Natural killer cell (primary cell): Measurements from ENCODE around the gene GPR176. TPM values are rescaled to one million over a fixed set of nuclear protein-coding genes. Genes with fewer than 3 reads are reported as not detected.
"Not testable (repeated sequence)": the region's sequence is repeated elsewhere in the genome, so short reads cannot be mapped to it uniquely, and the experiment has no call there.

ENCODE experiments used
- ATAC-seq, 3 donors: fragments of 150-1000 bp in 2 of 3; fragments of 200-7000 bp in 1 of 3; cut with Tn5 transposase; 1 replicate in 1 of 3; 2 replicates in 2 of 3; pipeline ENCODE4 v1.10.0; 2021; ENCODE audit warnings: mild to moderate bottlenecking in 2 of 3, moderate library complexity in 2 of 3
- DNase-seq, 2 donors: peaks; one replicate each; pipeline versions ENCODE4 v3.0.0 to v3.0.0-alpha.2; 2013 to 2021; ENCODE audit warnings: mixed read lengths in 1 of 2
- H3K27ac ChIP-seq: one replicate; pipeline ENCODE4 v1.5.1; 2013; ENCODE audit warnings: mild to moderate bottlenecking, low read length
- H3K27me3 ChIP-seq: one replicate; pipeline ENCODE4 v1.6.1; 2013; ENCODE audit warnings: low read length; ENCODE audit not compliant: control insufficient read depth, insufficient read depth
- H3K36me3 ChIP-seq: one replicate; pipeline ENCODE4 v1.6.1; 2013; ENCODE audit warnings: low read length; ENCODE audit not compliant: control insufficient read depth, insufficient read depth
- H3K4me1 ChIP-seq: one replicate; pipeline ENCODE4 v1.6.1; 2013; ENCODE audit warnings: low read length; ENCODE audit not compliant: control insufficient read depth, insufficient read depth
- H3K4me3 ChIP-seq: one replicate; pipeline ENCODE4 v1.5.1; 2013; ENCODE audit warnings: low read length
- H3K9me3 ChIP-seq: one replicate; pipeline ENCODE4 v1.6.1; 2013; ENCODE audit warnings: low read length; ENCODE audit not compliant: control insufficient read depth, insufficient read depth
- H3K27ac Mint-ChIP-seq, 2 donors: one replicate each; pipeline ENCODE4 v1.8.0; 2022; ENCODE audit warnings: mild to moderate bottlenecking in 2 of 2, mixed read lengths in 2 of 2, moderate library complexity in 1 of 2
- H3K27me3 Mint-ChIP-seq, 2 donors: one replicate each; pipeline ENCODE4 v1.8.0; 2022; ENCODE audit warnings: low read depth in 2 of 2, mixed read lengths in 2 of 2
- H3K36me3 Mint-ChIP-seq: one replicate; pipeline ENCODE4 v1.8.0; 2022; ENCODE audit warnings: mixed read lengths
- H3K4me1 Mint-ChIP-seq, 2 donors: one replicate each; pipeline ENCODE4 v1.8.0; 2022; ENCODE audit warnings: mixed read lengths in 2 of 2
- H3K4me3 Mint-ChIP-seq: one replicate; pipeline ENCODE4 v1.8.0; 2022; ENCODE audit warnings: mild to moderate bottlenecking, moderate library complexity, mixed read lengths
- H3K9me3 Mint-ChIP-seq, 2 donors: one replicate each; pipeline ENCODE4 v1.8.0; 2022; ENCODE audit warnings: mixed read lengths in 2 of 2
- WGBS: methylation state at CpG from one replicate; pipeline ENCODE4 v1.1.7; 2013; ENCODE audit warnings: missing lambda C conversion rate; ENCODE audit not compliant: insufficient coverage; 5-methylcytosine and 5-hydroxymethylcytosine counted together
- intact Hi-C: fragments of 100-400 bp; cut with micrococcal nuclease; formaldehyde crosslinking; loops from one replicate; pipeline ENCODE4 v1.14.2; 2022
- total RNA-seq, 4 donors: library from RNA; stranded (reverse); fragments of 120-200 nt in 1 of 4; gene quantifications; one replicate each; pipeline versions ENCODE4 v1.2.3 to v1.2.4, GENCODE V29; 2013 to 2022
- TF ChIP-seq, protein P1 (sequence below): fragments of 200-600 bp; IDR thresholded peaks from one replicate; pipeline ENCODE4 v1.8.0; 2022; ENCODE audit warnings: antibody characterized with exemption

Gene GPR176
- total RNA-seq, 3 donors from 2014 or later (not counting 1 experiment from before 2014, with no cell fraction given), result 0.38 TPM; not detected in 2

DNA sequence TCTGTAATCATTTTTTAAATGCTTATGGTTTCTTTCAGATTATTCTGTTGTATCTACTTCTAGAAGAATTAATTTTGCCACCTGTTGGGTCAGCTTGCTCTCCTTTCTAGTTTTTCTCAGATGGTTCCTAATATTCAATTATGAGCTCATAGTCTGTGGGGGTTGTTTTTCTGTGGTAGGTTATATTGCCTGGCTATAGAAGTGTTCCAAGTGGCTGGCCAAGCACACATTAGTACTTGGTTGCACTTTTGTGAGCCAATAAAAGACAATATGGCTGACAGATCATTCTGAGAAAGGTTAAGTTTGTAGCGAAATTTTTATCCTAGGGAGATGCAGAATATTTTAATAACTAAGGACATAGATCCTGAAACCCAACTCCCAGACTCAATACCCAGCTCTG is 105.6 kb downstream of the GPR176 start:
- WGBS, result no CpG with 5 or more reads among the region's 1 CpG
- Mint-ChIP-seq H3K27me3 (peaks cover 5 to 7% of the 10 kb centered on the region in 2 donors), H3K36me3 (no peaks in the 10 kb centered on the region), H3K9me3 (no peaks in the 10 kb centered on the region), H3K27ac (no peak overlapping the region), H3K4me1 (no peaks in the 10 kb centered on the region), H3K4me3 (no peak overlapping the region)
- no peaks in the 10 kb centered on the region for H3K4me1 ChIP-seq
- H3K27me3 ChIP-seq, result peaks cover under 1% of the 10 kb centered on the region
- DNase-seq (no peak), ATAC-seq (no peak)
- TF ChIP-seq, protein P1, sequence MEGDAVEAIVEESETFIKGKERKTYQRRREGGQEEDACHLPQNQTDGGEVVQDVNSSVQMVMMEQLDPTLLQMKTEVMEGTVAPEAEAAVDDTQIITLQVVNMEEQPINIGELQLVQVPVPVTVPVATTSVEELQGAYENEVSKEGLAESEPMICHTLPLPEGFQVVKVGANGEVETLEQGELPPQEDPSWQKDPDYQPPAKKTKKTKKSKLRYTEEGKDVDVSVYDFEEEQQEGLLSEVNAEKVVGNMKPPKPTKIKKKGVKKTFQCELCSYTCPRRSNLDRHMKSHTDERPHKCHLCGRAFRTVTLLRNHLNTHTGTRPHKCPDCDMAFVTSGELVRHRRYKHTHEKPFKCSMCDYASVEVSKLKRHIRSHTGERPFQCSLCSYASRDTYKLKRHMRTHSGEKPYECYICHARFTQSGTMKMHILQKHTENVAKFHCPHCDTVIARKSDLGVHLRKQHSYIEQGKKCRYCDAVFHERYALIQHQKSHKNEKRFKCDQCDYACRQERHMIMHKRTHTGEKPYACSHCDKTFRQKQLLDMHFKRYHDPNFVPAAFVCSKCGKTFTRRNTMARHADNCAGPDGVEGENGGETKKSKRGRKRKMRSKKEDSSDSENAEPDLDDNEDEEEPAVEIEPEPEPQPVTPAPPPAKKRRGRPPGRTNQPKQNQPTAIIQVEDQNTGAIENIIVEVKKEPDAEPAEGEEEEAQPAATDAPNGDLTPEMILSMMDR, result no peak
- H3K36me3 ChIP-seq, result no peaks in the 10 kb centered on the region
- no peak overlapping the region for H3K4me3 ChIP-seq
- intact Hi-C loops, result no loop called here
- H3K9me3 ChIP-seq, result no peaks in the 10 kb centered on the region
- H3K27ac ChIP-seq, result no peak overlapping the region

DNA sequence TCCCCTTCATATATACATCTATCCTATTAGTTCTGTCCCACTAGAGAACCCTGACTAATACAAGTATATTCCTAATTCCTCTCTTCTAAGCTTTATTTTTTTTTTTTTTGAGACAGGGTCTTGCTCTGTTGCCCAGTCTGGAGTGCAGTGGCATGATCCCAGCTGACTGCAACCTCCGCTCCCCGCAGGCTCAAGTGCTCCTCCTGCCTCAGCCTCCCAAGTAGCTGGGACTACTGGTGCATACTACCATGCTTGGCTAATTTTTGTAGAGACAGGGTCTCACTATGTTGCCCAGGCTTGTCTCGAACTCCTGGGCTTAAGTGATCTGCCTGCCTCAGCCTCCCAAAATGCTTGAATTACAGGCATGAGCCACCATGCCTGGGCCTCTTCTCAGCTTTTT is 107.4 kb downstream of the GPR176 start:
- intact Hi-C loops, H3K4me3 ChIP-seq, H3K36me3 Mint-ChIP-seq, H3K27ac Mint-ChIP-seq, H3K4me1 Mint-ChIP-seq, H3K9me3 Mint-ChIP-seq, DNase-seq, ATAC-seq, H3K4me3 Mint-ChIP-seq, H3K27me3 ChIP-seq, H3K36me3 ChIP-seq, H3K27ac ChIP-seq, H3K4me1 ChIP-seq, H3K9me3 ChIP-seq: not testable (repeated sequence)
- peaks cover 15% of the 10 kb centered on the region in 2 donors for H3K27me3 Mint-ChIP-seq
- WGBS, result 95% methylated on average over 3 of the region's 3 CpGs

DNA sequence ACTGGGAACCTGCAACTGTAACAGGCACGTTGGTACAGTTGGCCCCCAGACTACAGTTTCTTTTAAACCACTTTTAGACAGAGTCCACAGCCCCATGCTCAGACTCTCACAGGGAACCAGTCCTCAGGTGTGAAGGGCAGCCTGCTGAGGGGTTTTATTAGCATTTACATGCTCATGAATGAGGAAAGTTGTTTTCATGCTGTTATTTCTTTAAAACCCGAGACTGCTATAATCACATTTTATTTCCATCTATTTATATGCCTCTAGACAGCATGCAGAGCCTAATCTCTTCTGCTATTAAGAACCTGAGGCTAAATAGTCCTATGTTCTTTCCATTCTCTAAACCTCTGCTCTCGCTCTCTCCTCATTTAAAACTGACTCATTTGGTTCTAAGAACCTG is 111.2 kb downstream of the GPR176 start:
- H3K4me1 Mint-ChIP-seq, result no peaks in the 10 kb centered on the region
- TF ChIP-seq, protein P1, result no peak
- H3K27ac ChIP-seq, result no peak overlapping the region
- intact Hi-C loops, result no loop called here
- DNase-seq (no peak), ATAC-seq (no peak)
- peaks cover 2% of the 10 kb centered on the region for H3K27me3 ChIP-seq
- 87% methylated on average over 3 of the region's 3 CpGs for WGBS
- H3K36me3 ChIP-seq, result no peaks in the 10 kb centered on the region
- H3K4me3 ChIP-seq, result no peak overlapping the region
- H3K27ac Mint-ChIP-seq, result no peak overlapping the region
- H3K4me1 ChIP-seq, result no peaks in the 10 kb centered on the region
- no peaks in the 10 kb centered on the region for H3K36me3 Mint-ChIP-seq
- no peak overlapping the region for H3K4me3 Mint-ChIP-seq
- no peaks in the 10 kb centered on the region for H3K9me3 Mint-ChIP-seq
- H3K27me3 Mint-ChIP-seq, result peaks cover 16 to 17% of the 10 kb centered on the region in 2 donors
- H3K9me3 ChIP-seq, result no peaks in the 10 kb centered on the region

DNA sequence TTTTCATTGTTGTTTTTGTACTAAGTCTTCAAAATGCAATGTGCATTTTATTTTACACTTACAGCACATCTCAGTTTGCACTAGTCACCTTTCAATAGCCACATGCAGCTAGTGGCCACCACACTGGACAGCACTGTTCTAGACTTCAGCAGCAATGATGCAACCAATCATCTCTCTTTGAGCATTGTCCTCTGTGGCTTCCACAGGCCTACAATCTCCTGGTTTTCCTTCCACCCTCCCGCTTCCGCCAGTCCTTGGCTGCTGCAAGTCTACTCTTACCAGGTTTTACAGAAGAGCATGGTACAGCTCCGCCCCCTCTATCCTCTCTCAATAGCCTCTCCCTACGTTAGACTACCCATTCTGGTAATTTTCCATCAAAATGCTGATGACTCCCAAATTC is 112.3 kb downstream of the GPR176 start:
- Histone ChIP-seq H3K36me3 (no peaks in the 10 kb centered on the region), H3K4me1 (no peaks in the 10 kb centered on the region), H3K27me3 (peaks cover 2% of the 10 kb centered on the region), H3K27ac (no peak overlapping the region), H3K9me3 (no peaks in the 10 kb centered on the region), H3K4me3 (no peak overlapping the region)
- no peak overlapping the region for H3K27ac Mint-ChIP-seq
- 92% methylated on average over 4 of the region's 4 CpGs for WGBS
- H3K9me3 Mint-ChIP-seq, result no peaks in the 10 kb centered on the region
- H3K36me3 Mint-ChIP-seq, result no peaks in the 10 kb centered on the region
- no peak for ATAC-seq
- intact Hi-C loops, result no loop called here
- no peak overlapping the region for H3K4me3 Mint-ChIP-seq
- H3K4me1 Mint-ChIP-seq, result no peaks in the 10 kb centered on the region
- no peak for DNase-seq
- peaks cover 16 to 21% of the 10 kb centered on the region in 2 donors for H3K27me3 Mint-ChIP-seq
- TF ChIP-seq, protein P1, result no peak
